Brain microvascular endothelial cell (primary cell): ENCODE data around the gene ATP8B4.

Experiments used
- DNase-seq: peaks from one replicate; pipeline ENCODE4 v3.0.0-alpha.2; 2020
- H3K27ac ChIP-seq: fragments of 250-450 bp; sonication (Bioruptor Pico); 2 replicates; pipeline ENCODE4 v1.5.1; 2020; ENCODE audit warnings: mild to moderate bottlenecking, moderate library complexity
- H3K27me3 ChIP-seq: fragments of 250-450 bp; sonication (Bioruptor Pico); replicated peaks from 2 replicates; pipeline ENCODE4 v1.5.1; 2020; ENCODE audit warnings: mild to moderate bottlenecking
- H3K36me3 ChIP-seq: fragments of 250-450 bp; sonication (Bioruptor Pico); replicated peaks from 2 replicates; pipeline ENCODE4 v1.5.1; 2020; ENCODE audit warnings: mild to moderate bottlenecking
- H3K4me3 ChIP-seq: 2 replicates; pipeline ENCODE4 v1.5.1; 2011; ENCODE audit warnings: low read depth, mild to moderate bottlenecking, control low read depth, low read length, moderate library complexity
- in situ Hi-C: cut with HindIII; loops from 2 replicates; pipeline ENCODE4 v1.10.0; 2017; ENCODE audit warnings: low sequenced_read_pairs, low pct_ligation_motif_present
- TF ChIP-seq, protein P1 (sequence below): IDR thresholded peaks from 2 replicates; pipeline ENCODE4 v1.5.1; 2011; ENCODE audit warnings: low read depth, mild to moderate bottlenecking, moderate library complexity, low read length, control low read depth, inconsistent platforms; ENCODE audit errors: missing control alignments

Gene ATP8B4

DNA sequence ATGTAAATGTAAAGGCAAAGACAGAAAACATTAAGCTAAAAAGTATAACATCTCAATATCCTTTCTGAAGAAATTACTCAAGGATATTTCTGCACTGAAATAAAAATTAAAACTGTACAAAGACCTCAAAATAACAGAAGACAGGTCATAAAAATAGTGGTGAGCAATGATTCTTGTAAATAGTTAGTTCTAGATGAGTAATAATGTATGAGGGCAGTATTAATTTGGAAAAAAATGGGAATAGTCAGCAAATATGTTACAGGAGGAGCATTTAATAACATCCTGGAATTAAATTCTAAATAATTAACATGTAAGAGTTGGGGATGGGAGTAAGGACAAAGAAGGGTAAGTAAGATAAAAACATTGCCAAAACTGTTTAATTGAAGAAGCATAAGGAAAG is 250.7 kb downstream of the ATP8B4 start:
- Histone ChIP-seq H3K4me3 (no peak overlapping the region), H3K36me3 (no peaks in the 10 kb centered on the region), H3K27ac (no peak overlapping the region), H3K27me3 (no peaks in the 10 kb centered on the region)
- DNase-seq: no peak
- in situ Hi-C loops: no loop called here
- TF ChIP-seq, protein P1, sequence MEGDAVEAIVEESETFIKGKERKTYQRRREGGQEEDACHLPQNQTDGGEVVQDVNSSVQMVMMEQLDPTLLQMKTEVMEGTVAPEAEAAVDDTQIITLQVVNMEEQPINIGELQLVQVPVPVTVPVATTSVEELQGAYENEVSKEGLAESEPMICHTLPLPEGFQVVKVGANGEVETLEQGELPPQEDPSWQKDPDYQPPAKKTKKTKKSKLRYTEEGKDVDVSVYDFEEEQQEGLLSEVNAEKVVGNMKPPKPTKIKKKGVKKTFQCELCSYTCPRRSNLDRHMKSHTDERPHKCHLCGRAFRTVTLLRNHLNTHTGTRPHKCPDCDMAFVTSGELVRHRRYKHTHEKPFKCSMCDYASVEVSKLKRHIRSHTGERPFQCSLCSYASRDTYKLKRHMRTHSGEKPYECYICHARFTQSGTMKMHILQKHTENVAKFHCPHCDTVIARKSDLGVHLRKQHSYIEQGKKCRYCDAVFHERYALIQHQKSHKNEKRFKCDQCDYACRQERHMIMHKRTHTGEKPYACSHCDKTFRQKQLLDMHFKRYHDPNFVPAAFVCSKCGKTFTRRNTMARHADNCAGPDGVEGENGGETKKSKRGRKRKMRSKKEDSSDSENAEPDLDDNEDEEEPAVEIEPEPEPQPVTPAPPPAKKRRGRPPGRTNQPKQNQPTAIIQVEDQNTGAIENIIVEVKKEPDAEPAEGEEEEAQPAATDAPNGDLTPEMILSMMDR: no peak

DNA sequence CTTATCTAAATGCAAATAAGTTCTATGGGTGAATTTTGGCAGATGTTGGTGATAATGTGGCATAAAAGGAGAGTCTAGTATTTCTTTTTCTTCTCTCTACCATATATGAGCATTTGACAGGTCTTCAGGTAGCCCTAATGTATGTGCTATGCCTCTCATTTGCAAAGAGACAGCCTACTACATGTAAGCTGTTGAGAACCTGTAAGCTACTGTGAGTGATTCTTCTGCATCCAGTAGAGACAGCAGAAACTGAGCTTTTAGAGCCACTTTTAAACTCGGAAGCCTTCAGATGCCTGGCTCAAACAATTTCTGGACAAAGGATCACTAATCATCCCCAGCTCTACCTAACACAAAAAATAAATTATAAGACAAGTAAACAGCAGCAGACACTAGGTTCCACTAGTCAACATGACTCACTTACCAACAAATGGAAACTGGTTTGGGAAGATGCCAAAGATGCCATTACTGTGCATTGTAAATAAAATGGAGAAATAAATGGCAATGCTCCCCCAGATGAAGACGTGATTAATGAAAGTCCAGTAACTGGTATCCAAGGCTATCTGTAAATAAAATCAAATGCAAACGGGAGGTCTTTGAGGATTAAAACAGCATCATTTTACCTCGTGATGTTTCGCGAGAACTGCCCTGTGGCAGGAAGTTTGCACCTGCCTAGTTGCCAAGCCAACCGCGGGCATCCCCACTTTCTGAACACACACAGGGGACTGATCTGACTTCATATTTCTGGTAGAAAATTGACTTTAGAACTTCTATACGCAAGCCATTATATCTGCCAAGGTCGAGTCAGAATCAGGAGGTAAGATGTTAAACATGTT is 252.9 kb downstream of the ATP8B4 start:
- Histone ChIP-seq H3K27ac (no peak overlapping the region), H3K27me3 (no peaks in the 10 kb centered on the region), H3K4me3 (no peak overlapping the region), H3K36me3 (no peaks in the 10 kb centered on the region)
- no peak for DNase-seq
- in situ Hi-C loops: no loop called here
- TF ChIP-seq, protein P1: no peak

DNA sequence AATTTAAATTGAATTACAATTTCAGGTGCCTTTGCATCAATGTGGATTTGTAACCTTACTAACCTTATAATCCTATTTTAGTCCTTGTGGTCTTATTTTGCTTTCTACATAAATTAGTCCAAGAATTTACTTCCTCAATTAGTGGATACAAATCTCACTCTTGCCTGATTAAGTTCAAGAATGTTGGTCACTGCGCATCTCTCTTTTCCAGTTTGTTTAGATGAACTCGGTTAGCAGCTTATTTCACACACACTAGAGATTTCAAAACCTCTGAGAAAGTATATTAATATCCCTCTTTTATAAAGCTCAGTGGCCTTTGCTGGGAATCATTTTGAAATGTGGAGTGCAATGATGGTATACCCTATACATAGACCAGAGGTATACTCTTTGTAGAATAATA is 254.8 kb downstream of the ATP8B4 start:
- TF ChIP-seq, protein P1: no peak
- in situ Hi-C loops: no loop called here
- H3K27ac ChIP-seq: no peak overlapping the region

DNA sequence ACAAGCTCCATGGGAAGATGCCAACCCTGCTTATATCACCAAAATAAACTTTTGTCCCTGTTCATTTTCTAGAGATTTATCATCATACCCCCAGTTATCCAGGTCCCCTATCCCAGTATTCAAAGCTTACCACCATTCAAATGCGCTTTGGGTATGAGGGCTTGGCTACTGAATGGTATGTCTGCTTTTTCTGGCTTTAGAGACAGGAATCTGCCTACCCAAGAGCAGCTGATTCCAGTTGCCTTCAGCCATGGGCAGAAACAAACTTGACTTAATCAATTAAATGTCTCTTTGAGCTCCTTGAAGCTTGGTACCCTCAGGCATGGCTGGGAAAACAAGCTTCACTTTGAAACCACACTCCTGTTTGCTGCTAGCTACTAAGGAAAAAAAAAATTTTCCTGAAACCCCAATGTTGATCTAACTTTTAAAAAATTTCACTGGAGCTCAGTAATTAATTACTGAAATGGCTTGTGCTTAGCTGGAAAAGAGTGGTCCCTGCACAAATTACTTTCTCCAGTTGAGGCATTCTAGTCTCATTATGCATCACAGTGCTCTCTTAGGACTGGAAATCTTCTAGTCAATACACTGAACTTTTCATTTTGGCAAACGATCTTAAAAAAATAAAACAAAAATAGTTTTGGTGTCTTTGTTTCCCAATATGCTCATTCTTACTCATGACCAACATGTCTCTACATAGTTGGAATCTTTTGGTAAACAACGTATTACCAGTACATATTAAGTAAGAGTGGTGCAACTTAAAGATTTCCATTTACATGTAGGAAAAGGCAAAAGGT is 255.4 kb downstream of the ATP8B4 start:
- Histone ChIP-seq H3K4me3 (no peak overlapping the region), H3K27me3 (no peaks in the 10 kb centered on the region), H3K36me3 (no peaks in the 10 kb centered on the region), H3K27ac (no peak overlapping the region)
- no peak for DNase-seq
- in situ Hi-C loops: no loop called here
- TF ChIP-seq, protein P1: no peak

More for the DNA sequence above, 254.8 kb downstream of the ATP8B4 start:
- Histone ChIP-seq H3K4me3 (no peak overlapping the region), H3K36me3 (no peaks in the 10 kb centered on the region), H3K27me3 (no peaks in the 10 kb centered on the region)
- DNase-seq: no peak

DNA sequence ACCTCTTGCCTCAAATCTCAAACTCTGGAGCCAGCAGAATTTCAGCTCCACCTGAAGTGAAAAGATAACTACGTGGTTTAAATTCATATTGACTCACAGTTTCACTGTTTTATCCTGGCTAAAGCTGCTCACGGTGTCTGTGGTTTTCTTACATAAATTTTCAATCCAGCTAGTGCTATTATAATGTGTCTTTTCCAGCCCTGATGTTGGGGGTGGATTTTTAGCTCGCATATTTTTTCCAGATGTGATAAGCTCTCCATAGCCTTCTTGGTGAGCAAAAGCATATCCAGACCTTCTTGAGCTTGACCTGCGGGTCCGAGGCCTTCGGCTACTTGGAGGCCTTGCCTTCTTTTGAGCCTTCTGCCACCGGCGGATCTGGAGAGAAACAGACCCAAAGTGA is 258.9 kb downstream of the ATP8B4 start:
- H3K4me3 ChIP-seq: no peak overlapping the region
- no peaks in the 10 kb centered on the region for H3K36me3 ChIP-seq
- no peak overlapping the region for H3K27ac ChIP-seq
- no peaks in the 10 kb centered on the region for H3K27me3 ChIP-seq
- TF ChIP-seq, protein P1: no peak
- in situ Hi-C loops: no loop called here
- DNase-seq: no peak
